ENCODE results near the gene ZNF804A.

ZNF804A gene

GRCh38 chr2:184936761-184937160 lies 338.4 kb downstream of the ZNF804A start:
- no peak for DNase-seq (ENCODE audit: low read depth in 1 of 2, low spot score in 1 of 2)

- no peak for DNase-seq (ENCODE audit: low read depth in 1 of 2, low spot score in 1 of 2)
Observed at GRCh38 chr2:184938221-184938985, 340.1 kb downstream of the ZNF804A start.

DNA sequence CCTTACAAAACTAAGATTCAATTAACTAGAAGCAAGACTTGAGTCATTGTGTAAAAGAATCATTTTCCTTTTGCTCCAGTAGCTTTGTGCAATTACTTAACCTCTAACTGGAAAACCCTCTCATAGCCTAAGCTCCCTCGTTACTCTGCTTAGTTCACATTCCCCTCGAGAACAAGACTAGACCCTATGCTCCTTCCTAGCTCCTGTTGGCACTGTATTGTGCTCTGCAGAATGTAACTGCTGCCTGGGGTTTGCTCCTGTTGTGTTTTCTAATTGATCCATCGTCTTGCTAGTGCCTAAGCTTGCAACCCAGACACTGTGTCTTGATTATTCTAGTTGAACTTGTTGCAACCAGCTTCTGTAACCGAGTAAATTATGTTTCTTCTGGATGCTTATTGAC lies 347.0 kb downstream of the ZNF804A start:
- no peak for DNase-seq (ENCODE audit: low read depth in 1 of 2, low spot score in 1 of 2)

DNA sequence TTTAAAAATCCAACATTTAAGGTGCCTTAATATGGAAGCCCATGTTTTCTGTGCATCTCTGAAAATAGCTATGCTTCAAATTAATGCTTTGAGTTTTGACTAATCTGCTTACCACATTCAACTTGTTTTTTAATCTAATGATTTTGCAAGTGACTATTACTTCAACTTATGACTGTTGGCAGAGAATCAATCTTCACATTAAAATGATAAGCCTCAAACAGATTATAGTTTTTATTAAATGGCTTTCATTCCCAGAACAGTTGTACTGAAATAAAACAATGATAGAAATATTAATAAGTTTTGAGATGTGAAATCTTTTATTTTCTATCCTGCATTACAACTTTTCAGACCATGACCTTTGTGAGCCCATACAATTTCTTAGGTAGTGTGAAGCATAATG lies 347.5 kb downstream of the ZNF804A start:
- DNase-seq (ENCODE audit: low read depth in 1 of 2, low spot score in 1 of 2), result no peak

DNA sequence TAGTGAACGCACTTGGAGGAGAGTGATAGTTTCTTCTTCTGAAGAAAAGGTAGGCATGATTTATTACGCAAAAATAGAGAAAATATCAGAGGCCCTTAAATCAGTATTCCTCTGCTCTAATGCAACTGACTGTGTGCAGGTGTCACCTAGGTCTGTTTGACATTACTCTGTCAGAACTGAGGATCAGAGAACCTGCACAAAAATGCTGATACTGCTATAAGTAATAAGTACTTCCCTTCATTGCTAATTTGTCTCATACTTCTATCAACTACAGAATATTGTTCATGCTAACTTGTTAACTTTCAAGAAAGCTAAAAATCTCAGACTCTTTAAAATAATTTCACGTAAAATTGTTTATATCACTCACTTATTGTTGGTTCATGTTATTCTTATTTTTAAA lies 358.5 kb downstream of the ZNF804A start:
- no peak for DNase-seq (ENCODE audit: low read depth in 1 of 2, low spot score in 1 of 2)

DNA sequence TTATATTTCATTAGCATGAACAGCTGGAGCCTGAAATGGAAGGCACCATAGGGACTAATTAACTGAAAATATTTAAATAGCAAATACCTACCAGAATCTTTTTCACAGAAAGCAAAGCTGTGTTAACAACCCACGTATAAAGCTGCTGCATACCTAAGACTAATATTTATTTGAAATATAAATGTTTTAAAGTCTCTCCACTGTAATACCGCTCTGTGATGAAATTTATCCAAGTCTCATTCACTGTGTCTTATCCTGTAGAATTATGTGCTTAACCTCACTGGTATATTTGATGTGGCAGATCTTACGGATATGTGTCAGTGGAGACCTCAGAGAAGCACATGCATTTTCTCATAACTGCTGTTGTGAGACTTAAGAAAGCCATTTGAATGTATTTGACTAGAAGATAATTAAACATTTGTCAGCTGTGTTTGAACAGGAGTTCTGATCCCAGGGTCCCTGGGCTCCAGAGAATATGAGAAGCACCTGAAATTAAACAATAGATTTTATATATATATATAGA lies 373.3 kb downstream of the ZNF804A start:
- DNase-seq (ENCODE audit: low read depth in 1 of 2, low spot score in 1 of 2), result no peak
